SK-N-SH treated with all-trans-retinoic acid at 6 μM for 48 hours (cell line): ENCODE measurements around the gene CMIP.

Experiments used
- RARB ChIP-seq: fragments of 250-450 bp; sonication (Bioruptor Pico); IDR thresholded peaks from 2 replicates; pipeline ENCODE4 v1.8.0; 2021; ENCODE audit warnings: mild to moderate bottlenecking, moderate library complexity
- ZFP3 ChIP-seq: fragments of 250-450 bp; sonication (Bioruptor Pico); IDR thresholded peaks from 2 replicates; pipeline ENCODE4 v1.5.0; 2020; ENCODE audit warnings: mild to moderate bottlenecking, moderate library complexity

DNA sequence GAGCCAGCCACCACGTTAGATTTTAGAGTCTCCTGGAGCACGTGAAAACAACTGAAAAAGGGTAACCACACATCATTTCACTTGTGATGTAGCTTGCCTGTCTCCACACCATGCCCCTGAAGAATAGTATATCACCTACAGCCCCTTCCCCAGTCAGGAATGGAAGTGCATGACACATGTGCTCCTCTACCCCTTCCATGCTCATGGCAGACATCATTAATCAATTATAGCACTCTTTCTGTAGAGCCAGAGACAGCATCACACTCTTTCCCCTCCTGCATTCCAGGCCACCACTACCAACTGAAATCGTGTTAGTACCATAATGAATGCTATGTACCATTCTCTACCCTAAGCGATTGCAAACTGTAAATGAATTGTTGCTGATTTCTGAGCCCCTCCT is 221.0 kb downstream of the CMIP start:
- TF ChIP-seq ZFP3 (CRISPR knock-in tag), result no peak
- no peak for TF ChIP-seq RARB
